CD8-positive, alpha-beta memory T cell (primary cell): Measurements from ENCODE around the gene RNASE13. TPM values are rescaled to one million over a fixed set of nuclear protein-coding genes. Genes with fewer than 3 reads are reported as not detected.

Experiments used
- CTCF ChIA-PET: fragments of 350-600 bp; sonication (Branson Sonifier 250); formaldehyde crosslinking; loops from one replicate; lab custom pipeline; 2021; ENCODE audit warnings: antibody characterized with exemption; lab: Charles Lee
- POLR2A ChIA-PET: fragments of 350-600 bp; sonication (Branson Sonifier 250); formaldehyde crosslinking; loops from one replicate; lab custom pipeline; 2021; ENCODE audit warnings: antibody characterized with exemption; lab: Charles Lee
- DNase-seq, 5 donors: peaks; one replicate each; pipeline versions ENCODE4 v3.0.0 to v3.0.0-alpha.2; 2020 to 2022; ENCODE audit warnings: mixed read lengths in 1 of 5
- H3K27ac ChIP-seq: one replicate; pipeline ENCODE4 v1.7.0; 2013; ENCODE audit warnings: low read depth, mild to moderate bottlenecking, low read length, moderate library complexity
- H3K27me3 ChIP-seq: 2 replicates; pipeline ENCODE4 v1.7.0; 2013; ENCODE audit warnings: low read length, mild to moderate bottlenecking; ENCODE audit not compliant: insufficient read depth, poor library complexity, severe bottlenecking
- H3K36me3 ChIP-seq: 2 replicates; pipeline ENCODE4 v1.7.0; 2013; ENCODE audit warnings: mild to moderate bottlenecking, low read length, moderate library complexity; ENCODE audit not compliant: insufficient read depth
- H3K4me1 ChIP-seq: 2 replicates; pipeline ENCODE4 v1.7.0; 2013; ENCODE audit warnings: mild to moderate bottlenecking, low read length, moderate library complexity; ENCODE audit not compliant: insufficient read depth
- H3K4me3 ChIP-seq: 2 replicates; pipeline ENCODE4 v1.7.0; 2013; ENCODE audit warnings: mild to moderate bottlenecking, low read length
- H3K9me3 ChIP-seq: 2 replicates; pipeline ENCODE4 v1.7.0; 2013; ENCODE audit warnings: mild to moderate bottlenecking, low read length
- H3K27ac Mint-ChIP-seq, 8 donors: one replicate each; pipeline ENCODE4 v1.8.0; 2020 to 2021; ENCODE audit warnings: mixed read lengths in 8 of 8, mild to moderate bottlenecking in 6 of 8, inconsistent platforms in 3 of 8, moderate library complexity in 3 of 8
- H3K27me3 Mint-ChIP-seq, 2 donors: one replicate each; pipeline ENCODE4 v1.8.0; 2020 to 2021; ENCODE audit warnings: mixed read lengths in 2 of 2, mild to moderate bottlenecking in 1 of 2, moderate library complexity in 1 of 2
- H3K36me3 Mint-ChIP-seq, 3 donors: one replicate each; pipeline ENCODE4 v1.8.0; 2020 to 2021; ENCODE audit warnings: mixed read lengths in 3 of 3, inconsistent platforms in 1 of 3, mild to moderate bottlenecking in 1 of 3
- H3K4me1 Mint-ChIP-seq, 3 donors: one replicate each; pipeline ENCODE4 v1.8.0; 2020 to 2021; ENCODE audit warnings: mixed read lengths in 3 of 3, inconsistent platforms in 1 of 3, mild to moderate bottlenecking in 1 of 3
- H3K4me3 Mint-ChIP-seq, 7 donors: one replicate each; pipeline ENCODE4 v1.8.0; 2020 to 2021; ENCODE audit warnings: mixed read lengths in 7 of 7, mild to moderate bottlenecking in 6 of 7, moderate library complexity in 4 of 7, inconsistent platforms in 2 of 7
- H3K9me3 Mint-ChIP-seq, 5 donors: one replicate each; pipeline ENCODE4 v1.8.0; 2020 to 2022; ENCODE audit warnings: mixed read lengths in 5 of 5, mild to moderate bottlenecking in 3 of 5, moderate library complexity in 2 of 5, inconsistent platforms in 1 of 5
- polyA plus RNA-seq: library from polyadenylated mRNA; unstranded; fragments of 300-500 nt; fragmentation: Illumina TruSeq; gene quantifications from one replicate; pipeline ENCODE4 v1.2.3, GENCODE V29; 2021
- total RNA-seq, 2 experiments: library from RNA; stranded (reverse); gene quantifications; one replicate each; pipeline ENCODE4 v1.2.3, GENCODE V29; 2021

RNASE13 gene
- total and polyA plus RNA-seq, 3 experiments from 2014 or later = not detected

DNA sequence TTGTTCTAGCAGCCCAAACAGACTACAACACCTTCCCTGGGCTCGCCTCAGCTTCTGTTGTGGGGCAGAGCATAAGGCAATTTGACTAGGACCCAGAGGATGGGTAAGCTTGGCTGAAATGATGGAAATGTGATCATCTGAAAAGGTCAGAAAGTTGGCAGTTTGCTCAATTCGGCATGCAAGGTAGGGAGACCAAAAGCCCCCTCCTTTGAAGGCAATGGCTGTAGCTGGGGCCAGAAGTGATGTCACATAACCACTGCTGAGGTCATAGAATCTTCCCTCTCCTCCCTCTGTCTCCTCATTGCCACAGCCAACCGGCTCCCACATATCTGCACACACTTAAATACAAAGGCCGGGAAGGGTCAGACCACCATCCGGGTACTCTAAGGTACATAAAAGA lies 4.7 kb downstream of the RNASE13 start, which contains the start of gene TPPP2:
TSS of gene TPPP2 (plus strand) at position 301 of the 400 bp plus-strand sequence. CDS start 365 bp downstream, outside the sequence.
- H3K4me3 Mint-ChIP-seq = no peak within 1 kb of the TSS
- ChIA-PET POLR2A (no interaction called here), CTCF (interaction anchor here (1.3 to 1.4 kb wide), 2 partner anchors 10 to 15 kb away, joined by 3 to 6 read pairs; no protein-coding TSS in a partner anchor)
- Histone ChIP-seq H3K4me1 (no peaks in the 10 kb centered on the region), H3K4me3 (no peak within 1 kb of the TSS), H3K27me3 (no peaks in the 10 kb centered on the region), H3K9me3 (no peaks in the 10 kb centered on the region), H3K36me3 (no peaks in the 10 kb centered on the region), H3K27ac (no peak within 1 kb of the TSS)
- no peak for DNase-seq
- peaks cover 0 to 3% of the 10 kb centered on the region in 2 donors for H3K27me3 Mint-ChIP-seq
- peaks cover 0 to 3% (median 1%) of the 10 kb centered on the region in 3 donors for H3K4me1 Mint-ChIP-seq
- no peaks in the 10 kb centered on the region for H3K9me3 Mint-ChIP-seq
- H3K36me3 Mint-ChIP-seq = peaks cover 0 to 2% (median 0%) of the 10 kb centered on the region in 3 donors
- peak within 1 kb of the TSS in 2 of 8 donors; percentile 25 to 77 for H3K27ac Mint-ChIP-seq

DNA sequence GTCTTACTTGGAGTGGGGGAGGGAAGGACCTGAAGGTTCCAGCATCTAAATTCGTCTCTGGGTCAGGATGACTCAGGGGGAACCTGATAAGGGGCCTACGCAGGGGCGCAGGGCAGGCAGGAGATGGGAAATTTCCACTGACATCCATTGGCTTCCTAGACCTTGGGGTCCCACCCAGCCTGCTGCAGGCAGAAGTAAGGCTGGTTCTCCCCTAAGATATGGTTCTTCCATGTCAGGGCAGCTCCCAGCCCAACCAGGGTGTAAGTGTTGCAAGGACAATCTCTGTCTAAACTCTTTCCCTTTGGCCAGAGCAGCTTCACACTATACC lies 7.7 kb downstream of the RNASE13 start:
- Histone ChIP-seq H3K9me3 (no peaks in the 10 kb centered on the region), H3K4me1 (peaks cover 13% of the 10 kb centered on the region), H3K36me3 (no peaks in the 10 kb centered on the region), H3K27ac (peak overlapping the region; percentile 29), H3K4me3 (no peak overlapping the region), H3K27me3 (no peaks in the 10 kb centered on the region)
- POLR2A ChIA-PET = no interaction called here
- Mint-ChIP-seq H3K4me1 (peaks cover 20 to 24% (median 23%) of the 10 kb centered on the region in 3 donors), H3K4me3 (peak overlapping the region; percentile 8 to 89 (median 53)), H3K27ac (peak overlapping the region in 5 of 8 donors; percentile 7 to 51 (median 34)), H3K9me3 (no peaks in the 10 kb centered on the region), H3K36me3 (peaks cover 0 to 5% (median 0%) of the 10 kb centered on the region in 3 donors), H3K27me3 (peaks cover 0 to 8% of the 10 kb centered on the region in 2 donors)
- CTCF ChIA-PET = interaction anchor here (1.4 to 1.6 kb wide), 4 partner anchors 12 to 78 kb away, joined by 3 to 5 read pairs (median 4); no protein-coding TSS in a partner anchor
- DNase-seq = no peak

DNA sequence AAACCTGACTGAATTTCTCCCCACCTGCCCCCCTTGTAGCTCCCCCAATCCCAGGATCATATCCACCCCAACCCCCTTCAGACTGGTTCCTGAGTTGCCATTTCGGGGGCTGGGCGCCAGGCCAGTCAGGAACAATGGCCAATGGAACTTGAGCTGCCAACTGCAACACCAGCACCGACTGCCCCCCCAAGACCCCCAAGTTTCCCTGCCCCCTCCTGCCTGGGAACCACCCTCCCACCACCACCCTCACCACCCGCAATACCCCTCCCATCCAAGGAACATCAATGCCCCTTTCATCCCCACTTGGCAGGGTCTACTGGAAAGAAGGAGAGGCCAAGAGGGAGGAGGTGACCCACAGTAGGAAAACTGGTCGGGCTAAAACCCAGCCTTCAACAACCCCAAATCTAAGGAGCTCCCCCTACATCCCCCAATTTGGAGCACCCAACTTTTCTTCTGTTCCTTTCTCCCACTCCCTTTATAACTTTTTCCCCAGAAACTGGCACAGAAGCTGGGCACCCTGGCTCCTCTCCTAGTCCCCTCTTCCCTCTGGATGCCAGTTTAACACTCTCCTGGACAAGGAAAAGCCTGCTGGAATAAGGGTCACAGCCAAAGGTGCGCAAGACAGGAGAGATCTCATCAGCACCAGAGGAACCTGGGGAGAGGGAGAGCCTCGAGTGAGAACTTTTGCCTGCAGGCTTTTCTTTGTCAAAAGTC lies 8.2 kb downstream of the RNASE13 start:
- no peak overlapping the region for H3K4me3 ChIP-seq
- no peak for DNase-seq
- Mint-ChIP-seq H3K27me3 (peaks cover 0 to 8% of the 10 kb centered on the region in 2 donors), H3K4me3 (peak overlapping the region; percentile 53 to 93 (median 89)), H3K9me3 (no peaks in the 10 kb centered on the region), H3K27ac (peak overlapping the region in 4 of 8 donors; percentile 26 to 68 (median 61)), H3K36me3 (peaks cover 0 to 9% (median 2%) of the 10 kb centered on the region in 3 donors), H3K4me1 (peaks cover 20 to 24% (median 23%) of the 10 kb centered on the region in 3 donors)
- ChIA-PET POLR2A (no interaction called here), CTCF (interaction anchor here (0.7 to 1.6 kb wide), 5 partner anchors 12 to 78 kb away, joined by 3 to 6 read pairs (median 4); no protein-coding TSS in a partner anchor)
- H3K27ac ChIP-seq = peak overlapping the region; percentile 29
- peaks cover 13% of the 10 kb centered on the region for H3K4me1 ChIP-seq
- no peaks in the 10 kb centered on the region for H3K36me3 ChIP-seq
- H3K9me3 ChIP-seq = no peaks in the 10 kb centered on the region
- no peaks in the 10 kb centered on the region for H3K27me3 ChIP-seq

DNA sequence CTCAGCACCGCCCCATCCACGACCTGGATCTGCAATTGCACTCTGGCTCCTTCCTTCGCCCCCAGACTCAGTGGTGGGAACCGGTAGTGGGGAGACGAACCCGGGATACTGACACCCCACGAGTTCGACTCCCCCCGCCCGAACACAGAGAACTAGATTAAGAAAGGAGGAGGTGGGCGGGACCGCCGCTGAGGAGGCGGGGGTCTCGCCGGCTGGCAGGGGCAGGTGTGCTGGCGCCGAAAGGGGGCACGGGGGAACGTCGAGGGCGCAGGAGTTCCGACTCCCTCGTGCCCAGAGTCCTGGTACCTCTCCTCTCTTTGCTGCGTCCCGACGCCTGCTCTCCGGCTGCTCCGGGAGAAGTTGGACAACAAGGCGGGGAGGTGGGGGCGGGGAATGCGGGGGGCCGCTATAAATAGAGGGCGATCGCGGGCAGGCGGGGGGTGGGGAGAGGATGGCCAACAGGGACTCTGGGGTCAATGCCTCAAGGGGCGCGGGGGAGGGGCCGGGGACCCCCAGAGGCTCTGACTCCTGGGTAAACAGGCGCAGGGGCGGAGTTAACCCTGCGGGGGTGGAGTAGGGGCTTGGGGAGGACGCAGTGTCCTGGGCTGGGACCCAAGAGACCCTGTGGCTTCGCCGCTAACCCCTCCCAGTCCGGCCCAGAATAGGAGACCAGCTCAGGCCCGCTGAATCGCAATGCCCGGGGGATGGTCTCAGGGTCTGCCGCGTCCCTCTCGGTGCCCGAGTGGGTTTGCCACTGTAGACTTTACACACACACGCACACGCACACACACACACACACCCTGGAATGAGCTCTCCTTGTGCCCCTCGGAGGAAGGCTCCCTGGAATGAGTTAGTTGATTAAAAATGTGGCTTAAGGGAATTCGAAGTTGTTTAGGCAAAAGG lies 9.0 kb downstream of the RNASE13 start:
- Histone ChIP-seq H3K4me3 (peak overlapping the region; percentile 66), H3K27ac (peak overlapping the region; percentile 49), H3K27me3 (no peaks in the 10 kb centered on the region), H3K4me1 (peaks cover 13% of the 10 kb centered on the region), H3K36me3 (no peaks in the 10 kb centered on the region), H3K9me3 (no peaks in the 10 kb centered on the region)
- peaks cover 0 to 11% of the 10 kb centered on the region in 2 donors for H3K27me3 Mint-ChIP-seq
- H3K36me3 Mint-ChIP-seq = peaks cover 0 to 16% (median 2%) of the 10 kb centered on the region in 3 donors
- peak overlapping the region in 6 of 8 donors; percentile 28 to 96 (median 87) for H3K27ac Mint-ChIP-seq
- peak overlapping the region; percentile 82 to 95 (median 92) for H3K4me3 Mint-ChIP-seq
- H3K9me3 Mint-ChIP-seq = no peaks in the 10 kb centered on the region
- peaks cover 20 to 24% (median 23%) of the 10 kb centered on the region in 3 donors for H3K4me1 Mint-ChIP-seq
- ChIA-PET CTCF (interaction anchor here (0.6 to 2.5 kb wide), 7 partner anchors 10 to 79 kb away, joined by 3 to 17 read pairs (median 4); no protein-coding TSS in a partner anchor), POLR2A (interaction anchor here (1.4 kb wide), 2 partner anchors 45 to 78 kb away, joined by 3 to 4 read pairs; no protein-coding TSS in a partner anchor)
- DNase-seq = no peak

DNA sequence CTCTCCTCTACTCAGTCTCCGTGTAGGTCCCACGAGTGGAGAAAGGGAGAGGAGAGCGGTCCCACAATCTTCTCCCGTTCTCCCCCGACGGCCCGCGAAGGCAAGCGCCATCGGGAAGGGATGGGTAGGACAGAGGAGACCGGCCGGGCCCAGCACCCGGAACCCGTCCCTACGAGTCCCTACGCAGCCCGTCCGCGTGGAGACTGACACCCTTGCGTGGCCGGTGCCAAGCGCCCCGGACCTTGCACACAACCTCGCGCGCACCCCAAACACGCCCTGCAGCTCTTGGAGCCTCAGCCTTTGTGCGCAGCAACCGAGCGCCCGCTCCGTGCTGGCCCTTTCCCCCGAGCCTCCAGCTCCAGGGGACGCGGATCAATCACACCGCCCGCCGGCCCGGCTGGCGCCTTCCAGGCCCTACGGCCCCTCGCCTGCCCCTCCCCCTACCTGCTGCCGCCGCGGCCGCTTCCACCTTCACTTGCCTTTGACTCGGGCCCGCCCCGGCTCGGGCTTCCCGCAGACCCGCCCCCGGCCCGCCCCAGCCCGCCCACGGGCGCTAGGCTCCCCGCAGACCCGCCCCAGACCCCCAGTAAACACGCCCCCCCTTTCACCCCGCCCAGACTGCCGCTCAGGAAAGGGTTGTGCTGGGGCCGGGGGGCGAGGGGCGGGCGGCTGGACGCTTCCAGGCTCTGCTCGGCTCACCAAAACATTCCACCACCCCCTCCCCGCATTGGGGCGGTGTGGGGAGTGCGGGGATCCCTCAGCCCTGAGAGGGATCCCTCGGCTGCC lies 9.8 kb downstream of the RNASE13 start, which contains the start of gene NDRG2:
TSS of gene NDRG2 (minus strand) at position 477 of the 786 bp plus-strand sequence. CDS start 1,746 bp downstream, outside the sequence.
- peak; percentile 66 to 86 (median 74) for DNase-seq
- Histone ChIP-seq H3K4me3 (peak within 1 kb of the TSS; percentile 71), H3K27ac (peak within 1 kb of the TSS; percentile 67), H3K36me3 (no peaks in the 10 kb centered on the region), H3K4me1 (peaks cover 13% of the 10 kb centered on the region), H3K27me3 (no peaks in the 10 kb centered on the region), H3K9me3 (no peaks in the 10 kb centered on the region)
- no peaks in the 10 kb centered on the region for H3K9me3 Mint-ChIP-seq
- ChIA-PET CTCF (interaction anchor here (1.3 to 2.7 kb wide), 3 partner anchors 10 to 46 kb away, joined by 3 to 17 read pairs (median 12); partner anchors contain the start of gene ARHGEF40), POLR2A (interaction anchor here (1.4 kb wide), 2 partner anchors 46 to 79 kb away, joined by 3 to 4 read pairs; no protein-coding TSS in a partner anchor)
- peak within 1 kb of the TSS; percentile 82 to 95 (median 92) for H3K4me3 Mint-ChIP-seq
- peak within 1 kb of the TSS in 7 of 8 donors; percentile 51 to 96 (median 85) for H3K27ac Mint-ChIP-seq
- H3K27me3 Mint-ChIP-seq = peaks cover 0 to 14% of the 10 kb centered on the region in 2 donors
- peaks cover 20 to 24% (median 23%) of the 10 kb centered on the region in 3 donors for H3K4me1 Mint-ChIP-seq
- peaks cover 0 to 19% (median 2%) of the 10 kb centered on the region in 3 donors for H3K36me3 Mint-ChIP-seq

DNA sequence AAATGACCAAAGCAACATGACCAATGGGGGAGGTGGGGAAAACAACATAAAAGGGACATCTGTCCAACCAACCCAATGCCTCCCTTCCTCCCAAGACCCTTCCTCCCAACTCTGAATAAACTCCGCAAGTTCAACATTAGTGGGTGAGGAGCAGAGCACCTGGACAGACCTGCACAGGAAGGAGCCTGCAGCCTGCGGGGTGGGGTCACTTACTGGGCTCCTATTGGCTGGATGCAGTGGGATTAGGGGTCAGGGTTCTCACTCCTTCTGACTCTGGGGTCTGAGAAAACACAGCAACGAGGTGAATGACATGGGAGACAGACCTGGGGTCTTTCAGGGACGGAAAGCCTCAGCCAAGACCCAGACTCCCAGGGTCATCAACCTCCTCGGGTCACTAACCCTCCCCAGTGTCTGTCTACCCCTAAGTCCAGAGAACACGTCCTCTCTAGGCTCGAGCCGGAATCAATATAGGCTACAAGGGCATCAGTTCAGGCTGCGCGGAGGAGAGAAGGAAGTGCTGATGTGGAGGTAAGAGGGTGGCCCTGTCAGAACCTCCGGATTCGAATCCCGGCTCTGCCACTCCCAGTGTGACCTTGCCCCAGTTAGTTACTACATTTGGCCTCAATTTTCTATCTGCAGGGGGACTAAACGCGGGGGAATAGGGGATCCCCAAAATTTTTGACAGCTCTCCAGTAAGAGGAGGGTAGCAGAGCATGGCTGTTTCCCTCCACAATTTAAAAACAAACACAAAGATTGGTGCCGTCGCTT lies 10.6 kb downstream of the RNASE13 start:
- Mint-ChIP-seq H3K4me3 (peak overlapping the region; percentile 70 to 95 (median 87)), H3K9me3 (no peaks in the 10 kb centered on the region), H3K4me1 (peaks cover 20 to 24% (median 23%) of the 10 kb centered on the region in 3 donors), H3K36me3 (peaks cover 0 to 26% (median 6%) of the 10 kb centered on the region in 3 donors), H3K27ac (peak overlapping the region in 7 of 8 donors; percentile 5 to 96 (median 85)), H3K27me3 (peaks cover 0 to 14% of the 10 kb centered on the region in 2 donors)
- peak overlapping the region; percentile 71 for H3K4me3 ChIP-seq
- peak overlapping the region; percentile 67 for H3K27ac ChIP-seq
- ChIA-PET CTCF (interaction anchor here (0.6 to 2.7 kb wide), 4 partner anchors 9 to 79 kb away, joined by 3 to 17 read pairs (median 8); partner anchors contain the start of gene ARHGEF40), POLR2A (interaction anchor here (0.6 to 1.4 kb wide), 3 partner anchors 33 to 80 kb away, joined by 3 to 4 read pairs (median 3); no protein-coding TSS in a partner anchor)
- H3K4me1 ChIP-seq = peaks cover 13% of the 10 kb centered on the region
- H3K36me3 ChIP-seq = no peaks in the 10 kb centered on the region
- H3K27me3 ChIP-seq = no peaks in the 10 kb centered on the region
- DNase-seq = peak in 1 of 5 donors; percentile 17
- no peaks in the 10 kb centered on the region for H3K9me3 ChIP-seq
